Epithelial cell of proximal tubule (primary cell): Measurements from ENCODE around the gene BCL2L14. TPM values are rescaled to one million over a fixed set of nuclear protein-coding genes. Genes with fewer than 3 reads are reported as not detected.
A peak's percentile ranks its signal among the peaks of the same experiment; 100 is the strongest.
"Not testable (repeated sequence)": the region's sequence is repeated elsewhere in the genome, so short reads cannot be mapped to it uniquely, and the experiment has no call there.

Experiments
- DNase-seq: peaks from one replicate; pipeline ENCODE4 v3.0.0-alpha.2; 2011; ENCODE audit warnings: low read depth
- H3K4me3 ChIP-seq: 2 replicates; pipeline ENCODE4 v1.5.1; 2011; ENCODE audit warnings: low read depth, mild to moderate bottlenecking, low read length
- CTCF ChIP-seq: conservative IDR thresholded peaks from 2 replicates; pipeline ENCODE4 v1.5.1; 2012; ENCODE audit warnings: low read depth, mild to moderate bottlenecking, low read length
- total RNA-seq: library from RNA; depleted of rRNA; stranded (reverse); fragments of >200 nt; gene quantifications from 2 replicates; pipeline ENCODE4 v1.2.3, GENCODE V29; 2015

The BCL2L14 gene
- total RNA-seq, 1 donor from 2014 or later: not detected

GRCh38 chr12:12126551-12126950 lies 55.8 kb downstream of the BCL2L14 start:
- no peak for DNase-seq
- TF ChIP-seq CTCF: no peak
- no peak overlapping the region for H3K4me3 ChIP-seq

GRCh38 chr12:12127304-12127703 lies 56.6 kb downstream of the BCL2L14 start:
- DNase-seq: no peak
- no peak for TF ChIP-seq CTCF
- no peak overlapping the region for H3K4me3 ChIP-seq

DNA sequence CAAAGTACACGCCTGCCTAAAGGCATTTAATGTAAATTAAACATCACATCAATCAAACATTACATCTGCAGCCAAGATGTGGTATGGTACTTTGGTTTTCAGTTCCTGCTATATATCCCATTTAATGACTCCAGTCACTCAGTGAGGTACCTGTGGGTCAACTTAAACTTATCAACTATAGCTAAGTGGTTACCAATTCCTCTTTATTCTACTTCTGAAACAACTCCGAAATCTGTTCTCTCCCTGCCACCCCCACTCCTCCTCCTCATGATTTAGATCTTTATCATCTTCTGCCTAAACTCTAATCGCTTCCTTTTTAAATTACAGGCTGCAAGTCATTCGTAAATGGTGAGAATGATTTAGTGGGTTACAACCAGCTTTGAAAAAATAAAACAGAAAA lies 57.9 kb downstream of the BCL2L14 start:
- no peak overlapping the region for H3K4me3 ChIP-seq
- no peak for DNase-seq
- no peak for TF ChIP-seq CTCF

- TF ChIP-seq CTCF: no peak
- DNase-seq: no peak
- H3K4me3 ChIP-seq: no peak overlapping the region
Observed at GRCh38 chr12:12133259-12133658, 62.5 kb downstream of the BCL2L14 start.

DNA sequence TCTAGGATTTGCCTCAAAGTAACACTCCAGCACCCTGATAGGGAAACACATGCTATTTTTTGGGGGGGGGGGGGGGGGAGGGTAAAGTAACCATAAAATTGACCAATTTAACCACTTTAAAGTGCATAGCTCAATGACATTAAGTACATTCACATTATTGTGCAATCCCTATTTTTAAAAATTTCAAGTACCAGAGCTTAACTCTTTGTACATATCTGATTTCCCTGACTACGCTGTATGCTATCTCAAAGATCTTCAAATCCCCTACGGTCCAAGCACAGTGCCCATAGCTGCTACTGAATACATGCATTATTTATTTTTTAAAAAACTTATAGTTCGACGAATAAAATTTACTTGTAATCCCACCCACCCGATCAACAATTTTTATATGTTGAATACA lies 63.0 kb downstream of the BCL2L14 start:
- TF ChIP-seq CTCF: no peak
- no peak overlapping the region for H3K4me3 ChIP-seq
- DNase-seq: no peak

- DNase-seq: peak; percentile 19
- no peak for TF ChIP-seq CTCF
- no peak overlapping the region for H3K4me3 ChIP-seq
Observed at GRCh38 chr12:12138203-12139154, 67.7 kb downstream of the BCL2L14 start.

- DNase-seq: no peak
- H3K4me3 ChIP-seq: no peak overlapping the region
- TF ChIP-seq CTCF: no peak
Observed at GRCh38 chr12:12141000-12141399, 70.3 kb downstream of the BCL2L14 start.

DNA sequence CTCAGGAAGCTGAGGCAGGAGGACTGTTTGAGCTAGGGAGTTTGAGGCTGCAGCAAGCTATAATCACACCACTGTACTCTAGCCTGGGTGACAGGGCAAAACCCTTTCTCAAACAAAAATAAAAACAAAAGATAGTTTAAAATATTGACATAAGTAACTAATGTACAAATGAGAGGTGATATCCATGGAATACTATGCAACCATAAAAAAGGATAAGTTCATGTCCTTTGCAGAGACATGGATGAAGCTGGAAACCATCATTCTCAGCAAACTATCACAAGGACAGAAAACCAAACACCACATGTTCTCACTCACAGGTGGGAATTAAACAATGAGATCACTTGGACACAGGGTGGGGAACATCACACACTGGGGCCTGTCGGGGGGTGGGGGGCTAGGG lies 73.8 kb downstream of the BCL2L14 start:
- H3K4me3 ChIP-seq, DNase-seq: not testable (repeated sequence)
